GM18507 (cell line): Measurements from ENCODE around the gene TRIM10.
"Not testable (repeated sequence)": the region's sequence is repeated elsewhere in the genome, so short reads cannot be mapped to it uniquely, and the experiment has no call there.

Experiments used
- DNase-seq: peaks from one replicate; pipeline ENCODE4 v3.0.0; 2011; ENCODE audit warnings: low read depth; ENCODE audit not compliant: insufficient read length; ENCODE audit errors: extremely low spot score
- FAIRE-seq: peaks from 2 replicates; lab custom pipeline; 2011; peaks lifted over from hg19 to GRCh38; lab: Jason Lieb, UNC

The TRIM10 gene

GRCh38 chr6:30156262-30156599, 4.8 kb downstream of the TRIM10 start:
- no peak for FAIRE-seq

GRCh38 chr6:30155520-30156261, 5.3 kb downstream of the TRIM10 start:
- no peak for FAIRE-seq
- DNase-seq: no peak

More at GRCh38 chr6:30156262-30156599, 4.8 kb downstream of the TRIM10 start:
- DNase-seq: no peak

GRCh38 chr6:30154709-30155519, 6.1 kb downstream of the TRIM10 start:
- DNase-seq (no peak), FAIRE-seq (no peak)

GRCh38 chr6:30154061-30154460, 7.0 kb downstream of the TRIM10 start:
- FAIRE-seq: no peak
- DNase-seq: no peak

GRCh38 chr6:30152910-30153610, 8.0 kb downstream of the TRIM10 start:
- FAIRE-seq: no peak
- DNase-seq: no peak

GRCh38 chr6:30152016-30152673, 8.9 kb downstream of the TRIM10 start:
- no peak for DNase-seq
- FAIRE-seq: no peak

- DNase-seq (no peak), FAIRE-seq (no peak)
These were observed 9.4 kb downstream of the TRIM10 start for GRCh38 chr6:30151580-30151979.

- no peak for DNase-seq
- FAIRE-seq: no peak
These were observed 10.2 kb downstream of the TRIM10 start for GRCh38 chr6:30150671-30151395.

- DNase-seq: no peak
- no peak for FAIRE-seq
These were observed 11.0 kb downstream of the TRIM10 start for GRCh38 chr6:30149858-30150550.

- DNase-seq (no peak), FAIRE-seq (no peak)
These were observed 11.8 kb downstream of the TRIM10 start for GRCh38 chr6:30149234-30149633.

GRCh38 chr6:30147096-30147495, 13.9 kb downstream of the TRIM10 start:
- no peak for FAIRE-seq
- DNase-seq: no peak

GRCh38 chr6:30145818-30146217, 15.2 kb downstream of the TRIM10 start:
- FAIRE-seq (no peak), DNase-seq (no peak)

- no peak for FAIRE-seq
- no peak for DNase-seq
These were observed 16.2 kb downstream of the TRIM10 start for GRCh38 chr6:30144811-30145210.

- no peak for DNase-seq
- no peak for FAIRE-seq
These were observed 17.2 kb downstream of the TRIM10 start for GRCh38 chr6:30143780-30144179.

GRCh38 chr6:30142665-30143064, 18.3 kb downstream of the TRIM10 start:
- FAIRE-seq: no peak
- DNase-seq: no peak

GRCh38 chr6:30140240-30140639, 20.8 kb downstream of the TRIM10 start:
- not testable (repeated sequence) for DNase-seq, FAIRE-seq

GRCh38 chr6:30136570-30137286, 24.3 kb downstream of the TRIM10 start:
- peak; percentile 78 for FAIRE-seq
- DNase-seq: no peak

- FAIRE-seq (no peak), DNase-seq (no peak)
These were observed 25.3 kb downstream of the TRIM10 start, which contains the start of gene TRIM40 for GRCh38 chr6:30135757-30136156. Gene TRIM40 (plus strand): TSS chr6:30136140. CDS start chr6:30137037, 897 bp downstream.
